ENCODE data around the gene VEGFA.

Gene VEGFA

DNA sequence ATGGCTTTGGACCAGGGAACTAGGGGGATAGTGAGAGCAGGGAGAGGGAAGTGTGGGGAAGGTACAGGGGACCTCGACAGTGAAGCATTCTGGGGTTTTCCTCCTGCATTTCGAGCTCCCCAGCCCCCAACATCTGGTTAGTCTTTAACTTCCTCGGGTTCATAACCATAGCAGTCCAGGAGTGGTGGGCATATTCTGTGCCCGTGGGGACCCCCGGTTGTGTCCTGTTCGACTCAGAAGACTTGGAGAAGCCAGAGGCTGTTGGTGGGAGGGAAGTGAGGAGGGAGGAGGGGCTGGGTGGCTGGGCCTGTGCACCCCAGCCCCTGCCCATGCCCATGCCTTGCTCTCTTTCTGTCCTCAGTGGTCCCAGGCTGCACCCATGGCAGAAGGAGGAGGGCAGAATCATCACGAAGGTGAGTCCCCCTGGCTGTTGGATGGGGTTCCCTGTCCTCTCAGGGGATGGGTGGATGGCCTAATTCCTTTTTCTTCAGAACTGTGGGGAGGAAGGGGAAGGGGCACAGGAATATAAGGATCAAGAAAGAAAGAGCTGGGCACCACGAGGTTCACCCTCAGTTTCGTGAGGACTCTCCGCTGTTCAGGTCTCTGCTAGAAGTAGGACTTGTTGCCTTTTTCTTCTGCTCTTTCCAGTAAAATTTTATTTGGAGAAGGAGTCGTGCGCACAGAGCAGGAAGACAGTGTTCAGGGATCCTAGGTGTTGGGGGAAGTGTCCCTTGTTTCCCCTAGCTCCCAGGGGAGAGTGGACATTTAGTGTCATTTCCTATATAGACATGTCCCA lies 4.2 kb downstream of the VEGFA start:
- no peak for DNase-seq

DNA sequence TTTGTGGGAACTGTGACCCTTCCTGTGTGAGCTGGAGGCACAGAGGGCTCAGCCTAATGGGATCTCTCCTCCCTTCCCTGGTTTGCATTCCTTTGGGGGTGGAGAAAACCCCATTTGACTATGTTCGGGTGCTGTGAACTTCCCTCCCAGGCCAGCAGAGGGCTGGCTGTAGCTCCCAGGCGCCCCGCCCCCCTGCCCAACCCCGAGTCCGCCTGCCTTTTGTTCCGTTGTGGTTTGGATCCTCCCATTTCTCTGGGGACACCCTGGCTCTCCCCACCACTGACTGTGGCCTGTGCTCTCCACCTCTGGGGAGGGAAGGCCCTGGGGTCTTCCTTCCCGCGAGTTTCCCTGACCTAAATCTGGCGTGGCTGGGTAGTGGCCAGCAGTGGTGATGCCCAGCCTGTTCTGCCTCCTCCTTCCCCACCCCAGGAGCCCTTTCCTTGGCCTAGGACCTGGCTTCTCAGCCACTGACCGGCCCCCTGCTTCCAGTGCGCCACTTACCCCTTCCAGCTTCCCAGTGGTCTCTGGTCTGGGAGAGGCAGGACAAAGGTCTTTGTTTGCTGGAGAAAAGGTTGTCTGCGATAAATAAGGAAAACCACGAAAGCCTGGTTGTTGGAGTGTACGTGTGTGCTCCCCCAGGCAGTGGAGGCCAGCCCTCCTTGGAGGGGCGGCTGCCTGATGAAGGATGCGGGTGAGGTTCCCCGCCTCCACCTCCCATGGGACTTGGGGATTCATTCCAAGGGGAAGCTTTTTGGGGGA lies 4.9 kb downstream of the VEGFA start:
- DNase-seq: peak; percentile 82

DNA sequence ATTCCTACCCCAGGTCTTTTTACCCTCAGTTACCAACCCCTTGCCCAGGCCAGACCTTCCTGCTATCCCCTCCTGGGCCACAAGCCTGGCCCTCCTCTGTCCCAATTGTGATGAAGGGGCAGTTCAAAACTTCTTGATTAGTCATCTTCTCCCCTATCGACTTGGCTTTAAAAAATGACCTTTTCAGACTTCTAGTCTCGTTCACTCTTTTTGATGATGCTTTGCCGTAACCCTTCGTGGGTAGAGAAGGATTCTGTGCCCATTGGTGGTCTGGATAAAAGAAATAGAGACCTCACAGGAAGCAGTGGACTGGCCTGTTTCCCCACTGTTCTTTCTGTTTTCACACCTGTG lies 5.5 kb downstream of the VEGFA start:
- no peak for DNase-seq

DNA sequence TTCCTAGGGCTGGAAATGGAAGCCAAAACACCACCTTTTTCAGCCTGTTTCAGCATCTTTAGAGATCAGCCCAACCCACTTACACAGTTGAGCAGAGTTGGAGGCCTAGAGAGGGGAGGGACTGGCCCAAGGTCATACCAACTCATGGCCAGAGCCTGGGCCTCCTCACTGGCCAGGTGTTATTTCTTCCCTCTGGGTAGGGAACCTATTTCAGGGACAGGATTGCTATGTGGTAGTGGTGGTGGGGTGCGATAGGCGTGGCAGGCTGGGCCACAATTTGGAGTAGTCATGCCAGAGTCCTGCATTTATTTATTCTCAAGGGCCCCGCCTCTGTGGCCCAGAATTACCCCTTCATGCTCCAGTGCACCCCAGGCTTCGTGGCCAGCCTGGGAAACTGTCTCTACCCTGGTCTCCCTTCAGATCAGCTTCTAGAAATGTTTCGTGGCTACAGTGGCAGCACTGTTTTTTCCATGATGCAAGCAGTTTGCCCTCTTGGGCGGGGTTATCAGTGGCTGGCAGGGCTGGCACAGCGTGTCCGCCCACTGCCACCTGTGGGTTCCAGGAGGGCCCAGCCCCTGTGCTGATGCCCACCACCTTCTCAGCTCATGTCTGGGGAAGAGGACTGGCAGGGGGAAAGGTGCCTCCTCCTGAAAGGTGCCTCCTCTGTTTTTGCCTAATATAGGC lies 6.2 kb downstream of the VEGFA start:
- no peak for DNase-seq

DNA sequence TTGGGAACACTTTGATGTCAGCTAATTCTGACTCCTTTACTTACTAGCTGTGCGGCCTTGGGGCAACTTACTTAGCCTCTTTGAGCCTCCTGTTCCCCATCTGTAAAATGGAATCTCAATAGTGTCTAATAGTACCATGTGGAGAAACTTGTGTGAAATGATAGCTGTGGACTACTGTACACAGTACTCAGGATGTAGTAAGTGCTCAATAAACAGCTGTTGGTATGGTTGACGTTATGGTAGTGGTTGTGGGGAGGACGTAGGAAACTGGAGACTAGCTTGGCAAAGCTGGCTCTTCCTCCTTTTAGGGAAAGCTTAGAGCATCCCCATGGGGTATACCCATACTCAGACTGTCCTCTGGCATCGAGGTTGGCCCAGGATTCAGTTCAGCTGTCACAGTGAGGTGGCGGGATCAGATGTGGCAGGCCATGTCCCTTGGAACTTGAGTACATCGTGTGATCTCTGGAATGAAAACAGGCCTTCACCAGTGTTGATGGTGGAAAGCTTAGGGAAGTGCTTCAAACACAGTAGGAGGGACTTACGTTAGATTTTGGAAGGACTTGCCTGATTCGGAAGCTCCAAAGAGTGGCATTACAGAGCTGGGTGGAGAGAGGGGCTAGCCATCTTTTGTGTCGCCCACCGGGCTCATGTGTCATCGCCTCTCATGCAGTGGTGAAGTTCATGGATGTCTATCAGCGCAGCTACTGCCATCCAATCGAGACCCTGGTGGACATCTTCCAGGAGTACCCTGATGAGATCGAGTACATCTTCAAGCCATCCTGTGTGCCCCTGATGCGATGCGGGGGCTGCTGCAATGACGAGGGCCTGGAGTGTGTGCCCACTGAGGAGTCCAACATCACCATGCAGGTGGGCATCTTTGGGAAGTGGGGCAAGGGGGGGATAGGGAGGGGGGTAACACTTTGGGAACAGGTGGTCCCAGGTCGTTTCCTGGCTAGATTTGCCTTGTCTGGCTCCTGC lies 7.1 kb downstream of the VEGFA start:
- no peak for DNase-seq

DNA sequence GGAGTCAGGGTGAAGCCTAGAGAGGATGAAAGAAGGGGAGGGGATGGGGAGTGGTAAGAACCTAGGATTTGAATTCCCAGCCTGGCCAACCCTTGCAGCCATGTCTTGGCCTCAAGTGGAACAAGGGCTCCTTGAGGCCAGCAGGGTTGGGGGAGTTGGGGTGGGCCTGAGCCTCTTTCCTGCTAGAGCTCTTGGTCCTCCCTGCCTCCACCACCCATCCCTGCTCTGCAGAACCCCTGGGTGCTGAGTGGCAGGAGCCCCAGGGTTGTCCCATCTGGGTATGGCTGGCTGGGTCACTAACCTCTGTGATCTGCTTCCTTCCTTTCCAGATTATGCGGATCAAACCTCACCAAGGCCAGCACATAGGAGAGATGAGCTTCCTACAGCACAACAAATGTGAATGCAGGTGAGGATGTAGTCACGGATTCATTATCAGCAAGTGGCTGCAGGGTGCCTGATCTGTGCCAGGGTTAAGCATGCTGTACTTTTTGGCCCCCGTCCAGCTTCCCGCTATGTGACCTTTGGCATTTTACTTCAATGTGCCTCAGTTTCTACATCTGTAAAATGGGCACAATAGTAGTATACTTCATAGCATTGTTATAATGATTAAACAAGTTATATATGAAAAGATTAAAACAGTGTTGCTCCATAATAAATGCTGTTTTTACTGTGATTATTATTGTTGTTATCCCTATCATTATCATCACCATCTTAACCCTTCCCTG lies 8.3 kb downstream of the VEGFA start:
- no peak for DNase-seq

DNA sequence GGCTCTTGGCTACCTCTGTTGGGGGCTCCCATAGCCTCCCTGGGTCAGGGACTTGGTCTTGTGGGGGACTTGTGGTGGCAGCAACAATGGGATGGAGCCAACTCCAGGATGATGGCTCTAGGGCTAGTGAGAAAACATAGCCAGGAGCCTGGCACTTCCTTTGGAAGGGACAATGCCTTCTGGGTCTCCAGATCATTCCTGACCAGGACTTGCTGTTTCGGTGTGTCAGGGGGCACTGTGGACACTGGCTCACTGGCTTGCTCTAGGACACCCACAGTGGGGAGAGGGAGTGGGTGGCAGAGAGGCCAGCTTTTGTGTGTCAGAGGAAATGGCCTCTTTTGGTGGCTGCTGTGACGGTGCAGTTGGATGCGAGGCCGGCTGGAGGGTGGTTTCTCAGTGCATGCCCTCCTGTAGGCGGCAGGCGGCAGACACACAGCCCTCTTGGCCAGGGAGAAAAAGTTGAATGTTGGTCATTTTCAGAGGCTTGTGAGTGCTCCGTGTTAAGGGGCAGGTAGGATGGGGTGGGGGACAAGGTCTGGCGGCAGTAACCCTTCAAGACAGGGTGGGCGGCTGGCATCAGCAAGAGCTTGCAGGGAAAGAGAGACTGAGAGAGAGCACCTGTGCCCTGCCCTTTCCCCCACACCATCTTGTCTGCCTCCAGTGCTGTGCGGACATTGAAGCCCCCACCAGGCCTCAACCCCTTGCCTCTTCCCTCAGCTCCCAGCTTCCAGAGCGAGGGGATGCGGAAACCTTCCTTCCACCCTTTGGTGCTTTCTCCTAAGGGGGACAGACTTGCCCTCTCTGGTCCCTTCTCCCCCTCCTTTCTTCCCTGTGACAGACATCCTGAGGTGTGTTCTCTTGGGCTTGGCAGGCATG lies 9.2 kb downstream of the VEGFA start:
- no peak for DNase-seq

DNA sequence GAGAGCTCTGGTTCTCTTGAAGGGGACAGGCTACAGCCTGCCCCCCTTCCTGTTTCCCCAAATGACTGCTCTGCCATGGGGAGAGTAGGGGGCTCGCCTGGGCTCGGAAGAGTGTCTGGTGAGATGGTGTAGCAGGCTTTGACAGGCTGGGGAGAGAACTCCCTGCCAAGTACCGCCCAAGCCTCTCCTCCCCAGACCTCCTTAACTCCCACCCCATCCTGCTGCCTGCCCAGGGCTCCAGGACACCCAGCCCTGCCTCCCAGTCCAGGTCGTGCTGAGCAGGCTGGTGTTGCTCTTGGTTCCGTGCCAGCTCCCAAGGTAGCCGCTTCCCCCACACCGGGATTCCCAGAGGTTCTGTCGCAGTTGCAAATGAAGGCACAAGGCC lies 9.8 kb downstream of the VEGFA start:
- no peak for DNase-seq

DNA sequence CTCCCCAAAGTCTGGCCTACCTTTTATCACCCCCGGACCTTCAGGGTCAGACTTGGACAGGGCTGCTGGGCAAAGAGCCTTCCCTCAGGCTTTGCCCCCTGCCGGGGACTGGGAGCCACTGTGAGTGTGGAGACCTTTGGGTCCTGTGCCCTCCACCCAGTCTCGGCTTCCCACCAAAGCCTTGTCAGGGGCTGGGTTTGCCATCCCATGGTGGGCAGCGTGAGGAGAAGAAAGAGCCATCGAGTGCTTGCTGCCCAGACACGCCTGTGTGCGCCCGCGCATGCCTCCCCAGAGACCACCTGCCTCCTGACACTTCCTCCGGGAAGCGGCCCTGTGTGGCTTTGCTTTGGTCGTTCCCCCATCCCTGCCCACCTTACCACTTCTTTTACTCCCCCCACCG lies 10.3 kb downstream of the VEGFA start:
- no peak for DNase-seq

DNA sequence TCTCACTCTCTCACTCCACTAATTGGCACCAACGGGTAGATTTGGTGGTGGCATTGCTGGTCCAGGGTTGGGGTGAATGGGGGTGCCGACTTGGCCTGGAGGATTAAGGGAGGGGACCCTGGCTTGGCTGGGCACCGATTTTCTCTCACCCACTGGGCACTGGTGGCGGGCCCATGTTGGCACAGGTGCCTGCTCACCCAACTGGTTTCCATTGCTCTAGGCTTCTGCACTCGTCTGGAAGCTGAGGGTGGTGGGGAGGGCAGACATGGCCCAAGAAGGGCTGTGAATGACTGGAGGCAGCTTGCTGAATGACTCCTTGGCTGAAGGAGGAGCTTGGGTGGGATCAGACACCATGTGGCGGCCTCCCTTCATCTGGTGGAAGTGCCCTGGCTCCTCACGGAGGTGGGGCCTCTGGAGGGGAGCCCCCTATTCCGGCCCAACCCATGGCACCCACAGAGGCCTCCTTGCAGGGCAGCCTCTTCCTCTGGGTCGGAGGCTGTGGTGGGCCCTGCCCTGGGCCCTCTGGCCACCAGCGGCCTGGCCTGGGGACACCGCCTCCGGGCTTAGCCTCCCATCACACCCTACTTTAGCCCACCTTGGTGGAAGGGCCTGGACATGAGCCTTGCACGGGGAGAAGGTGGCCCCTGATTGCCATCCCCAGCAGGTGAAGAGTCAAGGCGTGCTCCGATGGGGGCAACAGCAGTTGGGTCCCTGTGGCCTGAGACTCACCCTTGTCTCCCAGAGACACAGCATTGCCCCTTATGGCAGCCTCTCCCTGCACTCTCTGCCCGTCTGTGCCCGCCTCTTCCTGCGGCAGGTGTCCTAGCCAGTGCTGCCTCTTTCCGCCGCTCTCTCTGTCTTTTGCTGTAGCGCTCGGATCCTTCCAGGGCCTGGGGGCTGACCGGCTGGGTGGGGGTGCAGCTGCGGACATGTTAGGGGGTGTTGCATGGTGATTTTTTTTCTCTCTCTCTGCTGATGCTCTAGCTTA lies 11.2 kb downstream of the VEGFA start:
- DNase-seq: no peak

DNA sequence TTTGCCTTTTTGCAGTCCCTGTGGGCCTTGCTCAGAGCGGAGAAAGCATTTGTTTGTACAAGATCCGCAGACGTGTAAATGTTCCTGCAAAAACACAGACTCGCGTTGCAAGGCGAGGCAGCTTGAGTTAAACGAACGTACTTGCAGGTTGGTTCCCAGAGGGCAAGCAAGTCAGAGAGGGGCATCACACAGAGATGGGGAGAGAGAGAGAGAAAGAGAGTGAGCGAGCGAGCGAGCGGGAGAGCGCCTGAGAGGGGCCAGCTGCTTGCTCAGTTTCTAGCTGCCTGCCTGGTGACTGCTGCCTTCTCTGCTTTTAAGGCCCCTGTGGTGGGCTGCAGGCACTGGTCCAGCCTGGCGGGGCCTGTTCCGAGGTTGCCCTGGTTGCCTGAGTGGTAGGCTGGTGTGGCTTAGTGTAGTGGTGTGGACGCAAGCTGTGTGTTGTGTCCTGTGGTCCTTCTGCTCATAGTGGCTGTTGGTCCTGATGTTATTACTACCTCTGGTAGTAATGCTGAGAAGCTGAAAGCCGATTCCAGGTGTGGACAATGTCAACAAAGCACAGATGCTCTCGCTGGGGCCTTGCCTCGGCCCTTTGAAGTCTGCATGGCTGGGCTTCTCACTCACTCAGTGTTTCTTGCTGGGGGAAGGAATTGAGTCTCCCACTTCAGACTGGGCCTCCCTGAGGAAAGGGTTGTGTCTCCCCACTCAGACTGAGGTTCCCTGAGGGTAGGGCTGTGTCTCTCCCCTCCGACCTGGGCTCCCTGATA lies 12.1 kb downstream of the VEGFA start:
- no peak for DNase-seq

DNA sequence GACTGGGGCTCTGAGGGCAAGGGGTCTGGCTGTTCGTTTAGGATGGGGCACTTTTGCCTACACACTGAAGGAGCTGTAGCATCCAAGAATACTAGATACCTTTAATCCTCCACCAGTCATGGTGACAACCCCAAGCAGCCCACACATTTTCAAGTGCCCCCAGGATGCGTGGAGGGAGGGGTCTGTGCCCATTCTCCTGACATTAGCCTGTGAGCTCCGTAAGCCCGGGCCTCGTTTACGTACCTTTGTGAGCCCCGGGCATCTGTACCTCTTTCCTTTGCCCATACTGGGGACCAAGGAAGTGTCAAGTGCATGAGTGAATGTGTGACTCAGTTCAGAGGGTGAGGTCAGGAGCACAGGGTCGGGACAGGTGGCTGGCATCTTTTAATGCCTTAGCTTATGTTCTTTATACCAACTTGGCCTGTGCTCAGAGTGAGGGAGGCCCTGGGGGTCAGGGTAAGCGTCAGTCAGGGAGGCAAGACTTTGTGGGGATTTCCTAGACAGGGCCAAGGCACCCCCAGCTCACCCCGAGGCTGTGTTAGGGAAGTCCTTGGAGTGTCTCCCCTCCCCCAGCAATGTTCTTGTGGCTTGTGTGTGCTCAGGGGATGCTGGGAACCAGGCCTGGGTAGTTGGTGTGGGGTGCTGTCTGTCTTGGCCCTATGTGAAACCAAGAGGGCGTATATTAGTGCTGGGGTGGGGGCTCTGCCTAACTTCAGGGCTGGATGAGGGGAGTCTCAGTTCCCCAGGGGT lies 12.9 kb downstream of the VEGFA start:
- no peak for DNase-seq

DNA sequence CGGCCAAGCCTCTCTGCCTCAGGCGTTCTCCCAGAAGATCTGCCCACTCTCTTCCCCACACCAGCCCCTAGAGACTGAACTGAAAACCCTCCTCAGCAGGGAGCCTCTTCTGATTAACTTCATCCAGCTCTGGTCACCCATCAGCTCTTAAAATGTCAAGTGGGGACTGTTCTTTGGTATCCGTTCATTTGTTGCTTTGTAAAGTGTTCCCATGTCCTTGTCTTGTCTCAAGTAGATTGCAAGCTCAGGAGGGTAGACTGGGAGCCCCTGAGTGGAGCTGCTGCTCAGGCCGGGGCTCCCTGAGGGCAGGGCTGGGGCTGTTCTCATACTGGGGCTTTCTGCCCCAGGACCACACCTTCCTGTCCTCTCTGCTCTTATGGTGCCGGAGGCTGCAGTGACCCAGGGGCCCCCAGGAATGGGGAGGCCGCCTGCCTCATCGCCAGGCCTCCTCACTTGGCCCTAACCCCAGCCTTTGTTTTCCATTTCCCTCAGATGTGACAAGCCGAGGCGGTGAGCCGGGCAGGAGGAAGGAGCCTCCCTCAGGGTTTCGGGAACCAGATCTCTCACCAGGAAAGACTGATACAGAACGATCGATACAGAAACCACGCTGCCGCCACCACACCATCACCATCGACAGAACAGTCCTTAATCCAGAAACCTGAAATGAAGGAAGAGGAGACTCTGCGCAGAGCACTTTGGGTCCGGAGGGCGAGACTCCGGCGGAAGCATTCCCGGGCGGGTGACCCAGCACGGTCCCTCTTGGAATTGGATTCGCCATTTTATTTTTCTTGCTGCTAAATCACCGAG lies 14.2 kb downstream of the VEGFA start:
- no peak for DNase-seq

DNA sequence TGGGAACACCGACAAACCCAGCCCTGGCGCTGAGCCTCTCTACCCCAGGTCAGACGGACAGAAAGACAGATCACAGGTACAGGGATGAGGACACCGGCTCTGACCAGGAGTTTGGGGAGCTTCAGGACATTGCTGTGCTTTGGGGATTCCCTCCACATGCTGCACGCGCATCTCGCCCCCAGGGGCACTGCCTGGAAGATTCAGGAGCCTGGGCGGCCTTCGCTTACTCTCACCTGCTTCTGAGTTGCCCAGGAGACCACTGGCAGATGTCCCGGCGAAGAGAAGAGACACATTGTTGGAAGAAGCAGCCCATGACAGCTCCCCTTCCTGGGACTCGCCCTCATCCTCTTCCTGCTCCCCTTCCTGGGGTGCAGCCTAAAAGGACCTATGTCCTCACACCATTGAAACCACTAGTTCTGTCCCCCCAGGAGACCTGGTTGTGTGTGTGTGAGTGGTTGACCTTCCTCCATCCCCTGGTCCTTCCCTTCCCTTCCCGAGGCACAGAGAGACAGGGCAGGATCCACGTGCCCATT lies 15.3 kb downstream of the VEGFA start:
- no peak for DNase-seq

DNA sequence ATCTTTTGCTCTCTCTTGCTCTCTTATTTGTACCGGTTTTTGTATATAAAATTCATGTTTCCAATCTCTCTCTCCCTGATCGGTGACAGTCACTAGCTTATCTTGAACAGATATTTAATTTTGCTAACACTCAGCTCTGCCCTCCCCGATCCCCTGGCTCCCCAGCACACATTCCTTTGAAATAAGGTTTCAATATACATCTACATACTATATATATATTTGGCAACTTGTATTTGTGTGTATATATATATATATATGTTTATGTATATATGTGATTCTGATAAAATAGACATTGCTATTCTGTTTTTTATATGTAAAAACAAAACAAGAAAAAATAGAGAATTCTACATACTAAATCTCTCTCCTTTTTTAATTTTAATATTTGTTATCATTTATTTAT lies 15.9 kb downstream of the VEGFA start:
- no peak for DNase-seq

DNA sequence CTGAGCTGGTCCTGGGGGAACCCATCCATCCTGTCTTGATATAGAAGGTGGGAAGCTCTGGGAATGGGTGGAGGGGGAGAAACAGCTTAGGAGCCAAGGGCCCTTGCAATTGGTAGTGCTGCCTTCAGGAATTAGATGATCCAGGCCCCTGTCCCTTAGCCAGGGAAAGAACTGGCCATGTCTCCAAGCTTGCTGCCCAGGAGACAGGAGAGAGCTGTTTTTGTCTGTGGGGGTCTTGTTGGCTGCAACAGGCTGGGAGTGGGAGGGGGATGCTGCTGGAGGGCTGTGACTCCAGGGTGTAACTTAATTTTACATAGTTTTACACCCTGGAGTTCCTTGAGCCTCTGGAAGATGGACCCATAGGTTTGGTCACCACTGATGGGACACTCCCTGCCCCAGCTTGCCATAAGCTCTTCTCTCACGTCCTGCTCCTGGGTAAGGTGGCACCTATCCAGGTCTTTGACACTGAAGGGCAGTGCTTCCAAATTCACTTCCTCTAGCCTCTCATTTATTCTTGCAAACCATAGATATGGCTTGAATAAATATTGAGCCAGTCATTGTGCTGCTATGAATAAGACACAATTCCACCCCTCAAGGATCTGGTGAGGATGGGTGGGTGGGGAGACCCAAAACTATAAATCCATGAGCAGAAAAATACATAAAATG lies 16.8 kb downstream of the VEGFA start:
- DNase-seq: peak; percentile 38
